ENCODE measurements around the gene BMI1. TPM values are rescaled to one million over a fixed set of nuclear protein-coding genes. Genes with fewer than 3 reads are reported as not detected.

The BMI1 gene
- total RNA-seq, 1 donor from 2014 or later: 62.3 TPM

DNA sequence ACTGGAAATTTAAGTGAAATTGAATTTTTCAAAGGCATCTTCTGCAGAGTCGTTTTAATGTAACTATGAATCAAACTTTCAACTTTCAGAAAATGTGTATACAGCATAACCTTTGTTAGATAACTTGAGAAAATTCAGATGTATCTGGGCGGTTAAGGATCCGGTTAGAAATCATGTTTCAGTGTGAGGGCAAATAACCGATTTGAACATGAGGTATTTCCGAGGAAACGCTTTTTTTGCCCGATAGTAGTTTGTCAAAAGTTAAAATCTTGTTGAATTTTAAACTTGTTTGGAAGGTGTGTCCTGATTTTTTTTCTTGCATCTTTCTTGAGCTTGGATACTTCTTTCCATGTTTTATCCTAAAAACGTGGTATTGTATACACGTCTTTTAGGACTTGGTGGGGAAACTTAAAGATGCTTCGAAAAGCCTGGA lies 1.3 kb upstream of the BMI1 start:
- DNase-seq (ENCODE audit: low spot score): no peak
- TF ChIP-seq, protein P1, sequence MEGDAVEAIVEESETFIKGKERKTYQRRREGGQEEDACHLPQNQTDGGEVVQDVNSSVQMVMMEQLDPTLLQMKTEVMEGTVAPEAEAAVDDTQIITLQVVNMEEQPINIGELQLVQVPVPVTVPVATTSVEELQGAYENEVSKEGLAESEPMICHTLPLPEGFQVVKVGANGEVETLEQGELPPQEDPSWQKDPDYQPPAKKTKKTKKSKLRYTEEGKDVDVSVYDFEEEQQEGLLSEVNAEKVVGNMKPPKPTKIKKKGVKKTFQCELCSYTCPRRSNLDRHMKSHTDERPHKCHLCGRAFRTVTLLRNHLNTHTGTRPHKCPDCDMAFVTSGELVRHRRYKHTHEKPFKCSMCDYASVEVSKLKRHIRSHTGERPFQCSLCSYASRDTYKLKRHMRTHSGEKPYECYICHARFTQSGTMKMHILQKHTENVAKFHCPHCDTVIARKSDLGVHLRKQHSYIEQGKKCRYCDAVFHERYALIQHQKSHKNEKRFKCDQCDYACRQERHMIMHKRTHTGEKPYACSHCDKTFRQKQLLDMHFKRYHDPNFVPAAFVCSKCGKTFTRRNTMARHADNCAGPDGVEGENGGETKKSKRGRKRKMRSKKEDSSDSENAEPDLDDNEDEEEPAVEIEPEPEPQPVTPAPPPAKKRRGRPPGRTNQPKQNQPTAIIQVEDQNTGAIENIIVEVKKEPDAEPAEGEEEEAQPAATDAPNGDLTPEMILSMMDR (IDR thresholded peaks at IDR 0.05): no peak
- H3K4me3 Mint-ChIP-seq (ENCODE audit: unreplicated experiment): peak overlapping the region; percentile 74
- H3K36me3 Mint-ChIP-seq (ENCODE audit: low read depth): no peaks in the 10 kb centered on the region
- H3K27me3 Mint-ChIP-seq (ENCODE audit: low read depth): peaks cover 6% of the 10 kb centered on the region
- H3K9me3 Mint-ChIP-seq (ENCODE audit: low read depth): no peaks in the 10 kb centered on the region
- H3K27ac Mint-ChIP-seq (ENCODE audit: unreplicated experiment): peak overlapping the region; percentile 83
- peaks cover 67% of the 10 kb centered on the region for H3K4me1 Mint-ChIP-seq (ENCODE audit: low read depth)

DNA sequence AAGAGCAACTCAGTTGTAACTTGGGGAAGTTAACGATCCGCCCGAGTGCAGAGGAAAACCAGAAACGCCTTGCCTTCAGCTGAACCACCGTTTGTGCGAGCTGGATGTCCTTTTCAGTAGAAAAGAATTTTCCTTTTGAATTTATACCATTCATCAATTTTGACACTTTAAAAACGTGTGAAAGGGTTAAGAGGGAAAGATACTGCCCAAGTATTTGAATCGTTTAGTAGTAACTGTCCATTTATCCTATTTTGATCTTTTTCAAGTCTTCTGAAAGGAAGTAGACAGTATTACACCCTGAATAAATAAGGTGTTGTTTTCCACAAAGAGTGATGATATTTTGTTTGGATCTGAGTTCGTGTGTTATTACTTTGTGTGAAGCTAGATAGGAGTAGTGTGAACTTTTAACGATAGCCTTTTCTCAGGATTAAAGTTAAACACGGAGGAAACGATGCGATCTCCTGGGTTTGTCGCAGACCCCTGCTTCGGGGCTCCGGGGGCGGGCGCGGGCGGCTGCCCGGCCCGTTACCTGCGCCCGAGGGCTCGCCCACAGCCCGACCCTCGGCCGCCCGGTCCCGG lies 830 bp upstream of the BMI1 start:
- peaks cover 67% of the 10 kb centered on the region for H3K4me1 Mint-ChIP-seq (ENCODE audit: low read depth)
- H3K36me3 Mint-ChIP-seq (ENCODE audit: low read depth): no peaks in the 10 kb centered on the region
- H3K9me3 Mint-ChIP-seq (ENCODE audit: low read depth): no peaks in the 10 kb centered on the region
- H3K27me3 Mint-ChIP-seq (ENCODE audit: low read depth): peaks cover 6% of the 10 kb centered on the region
- TF ChIP-seq, protein P1 (IDR thresholded peaks at IDR 0.05): no peak
- peak overlapping the region; percentile 83 for H3K27ac Mint-ChIP-seq (ENCODE audit: unreplicated experiment)
- no peak for DNase-seq (ENCODE audit: low spot score)
- H3K4me3 Mint-ChIP-seq (ENCODE audit: unreplicated experiment): peak overlapping the region; percentile 74

DNA sequence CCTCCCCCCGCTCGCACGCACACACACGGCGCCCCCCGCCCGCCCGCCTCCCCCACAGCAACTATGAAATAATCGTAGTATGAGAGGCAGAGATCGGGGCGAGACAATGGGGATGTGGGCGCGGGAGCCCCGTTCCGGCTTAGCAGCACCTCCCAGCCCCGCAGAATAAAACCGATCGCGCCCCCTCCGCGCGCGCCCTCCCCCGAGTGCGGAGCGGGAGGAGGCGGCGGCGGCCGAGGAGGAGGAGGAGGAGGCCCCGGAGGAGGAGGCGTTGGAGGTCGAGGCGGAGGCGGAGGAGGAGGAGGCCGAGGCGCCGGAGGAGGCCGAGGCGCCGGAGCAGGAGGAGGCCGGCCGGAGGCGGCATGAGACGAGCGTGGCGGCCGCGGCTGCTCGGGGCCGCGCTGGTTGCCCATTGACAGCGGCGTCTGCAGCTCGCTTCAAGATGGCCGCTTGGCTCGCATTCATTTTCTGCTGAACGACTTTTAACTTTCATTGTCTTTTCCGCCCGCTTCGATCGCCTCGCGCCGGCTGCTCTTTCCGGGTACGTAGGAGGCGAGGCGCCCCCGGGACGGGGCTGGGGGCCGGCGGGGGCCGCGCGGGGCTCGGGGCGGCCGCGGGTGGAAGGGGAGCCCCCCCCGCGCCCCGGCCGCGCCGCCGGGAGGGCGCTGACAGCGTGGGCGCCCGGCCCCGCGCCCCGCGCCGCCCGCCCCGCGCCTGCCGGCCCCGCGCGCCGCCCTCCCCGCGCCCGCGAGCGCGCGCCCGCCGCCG lies 441 bp downstream of the BMI1 start:
- peaks cover 6% of the 10 kb centered on the region for H3K27me3 Mint-ChIP-seq (ENCODE audit: low read depth)
- TF ChIP-seq, protein P1 (IDR thresholded peaks at IDR 0.05): no peak
- no peak for DNase-seq (ENCODE audit: low spot score)
- peaks cover 68% of the 10 kb centered on the region for H3K4me1 Mint-ChIP-seq (ENCODE audit: low read depth)
- peak overlapping the region; percentile 86 for H3K27ac Mint-ChIP-seq (ENCODE audit: unreplicated experiment)
- H3K36me3 Mint-ChIP-seq (ENCODE audit: low read depth): no peaks in the 10 kb centered on the region
- H3K4me3 Mint-ChIP-seq (ENCODE audit: unreplicated experiment): peak overlapping the region; percentile 74
- no peaks in the 10 kb centered on the region for H3K9me3 Mint-ChIP-seq (ENCODE audit: low read depth)

DNA sequence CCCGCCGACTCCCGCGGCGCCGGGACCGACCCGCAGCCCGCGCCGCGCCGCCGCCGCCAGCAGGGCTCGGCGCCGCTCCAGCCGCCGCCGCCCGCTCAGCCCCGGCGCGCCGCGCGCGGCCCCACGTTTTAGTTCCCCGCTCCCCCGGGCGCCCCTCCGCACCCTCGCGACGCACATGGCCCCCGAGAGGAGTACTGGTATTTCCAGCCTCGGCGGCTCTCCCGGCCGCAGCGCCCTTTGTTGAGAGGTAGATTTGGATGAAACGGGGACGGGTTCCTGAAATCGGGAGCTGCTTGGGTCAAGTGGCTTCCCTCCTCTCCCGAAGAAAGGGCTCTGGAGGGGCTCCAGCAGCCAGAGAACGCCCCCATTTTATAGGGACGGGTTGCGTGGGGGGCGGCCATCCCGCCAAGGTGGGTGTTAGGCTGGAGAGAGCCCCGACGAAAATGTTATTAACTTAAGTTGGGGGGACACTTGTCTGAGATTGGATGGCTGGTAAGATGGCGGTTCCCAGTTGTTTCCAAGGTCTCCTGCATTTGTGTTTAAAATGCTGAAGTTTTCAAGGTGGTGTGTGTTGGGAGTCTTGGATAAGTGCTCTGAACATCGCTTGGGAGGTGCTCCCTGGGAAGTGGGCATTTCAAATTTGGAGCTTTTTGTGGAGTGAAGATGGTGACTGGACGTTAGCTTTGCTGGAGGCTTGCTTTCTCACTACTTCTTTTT lies 1.2 kb downstream of the BMI1 start:
- peaks cover 69% of the 10 kb centered on the region for H3K4me1 Mint-ChIP-seq (ENCODE audit: low read depth)
- H3K27me3 Mint-ChIP-seq (ENCODE audit: low read depth): peaks cover 6% of the 10 kb centered on the region
- TF ChIP-seq, protein P1 (IDR thresholded peaks at IDR 0.05): no peak
- DNase-seq (ENCODE audit: low spot score): no peak
- H3K4me3 Mint-ChIP-seq (ENCODE audit: unreplicated experiment): peak overlapping the region; percentile 87
- H3K36me3 Mint-ChIP-seq (ENCODE audit: low read depth): peaks cover 1% of the 10 kb centered on the region
- H3K27ac Mint-ChIP-seq (ENCODE audit: unreplicated experiment): peak overlapping the region; percentile 83
- H3K9me3 Mint-ChIP-seq (ENCODE audit: low read depth): no peaks in the 10 kb centered on the region

DNA sequence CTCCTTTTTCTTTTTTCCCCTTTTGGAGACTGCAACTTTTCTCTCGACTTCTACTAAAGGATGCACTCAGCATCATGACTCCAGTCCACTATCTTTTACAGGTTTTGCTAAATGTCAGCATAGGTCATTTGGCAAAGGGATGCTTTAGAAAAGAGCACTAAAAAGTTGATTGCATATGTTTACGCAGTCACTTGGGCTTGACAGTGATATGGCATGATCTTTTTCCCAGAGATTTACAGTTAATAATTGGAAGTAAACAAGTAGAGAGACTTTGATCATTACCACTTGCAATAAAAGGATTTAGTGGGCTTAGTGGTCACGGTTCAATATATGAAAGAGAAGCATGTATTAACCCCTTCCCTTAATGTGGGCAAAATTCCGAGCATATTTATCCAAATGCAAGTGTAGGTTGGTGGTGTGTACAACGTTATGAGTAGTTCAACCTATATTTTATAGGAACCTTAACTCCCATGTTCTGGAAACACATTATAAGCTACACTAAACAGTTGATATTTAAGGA lies 1.8 kb downstream of the BMI1 start:
- H3K36me3 Mint-ChIP-seq (ENCODE audit: low read depth): peaks cover 3% of the 10 kb centered on the region
- peak overlapping the region; percentile 87 for H3K4me3 Mint-ChIP-seq (ENCODE audit: unreplicated experiment)
- peak overlapping the region; percentile 83 for H3K27ac Mint-ChIP-seq (ENCODE audit: unreplicated experiment)
- H3K9me3 Mint-ChIP-seq (ENCODE audit: low read depth): no peaks in the 10 kb centered on the region
- peaks cover 63% of the 10 kb centered on the region for H3K4me1 Mint-ChIP-seq (ENCODE audit: low read depth)
- peaks cover 6% of the 10 kb centered on the region for H3K27me3 Mint-ChIP-seq (ENCODE audit: low read depth)
- no peak for DNase-seq (ENCODE audit: low spot score)
- TF ChIP-seq, protein P1 (IDR thresholded peaks at IDR 0.05): no peak
